ENCODE data around the gene KAZN. TPM values are rescaled to one million over a fixed set of nuclear protein-coding genes. Genes with fewer than 3 reads are reported as not detected.

KAZN gene
- polyA plus RNA-seq, 1 donor (not counting 4 experiments of a cell fraction or from before 2014, with no cell fraction given): 5.9 TPM

DNA sequence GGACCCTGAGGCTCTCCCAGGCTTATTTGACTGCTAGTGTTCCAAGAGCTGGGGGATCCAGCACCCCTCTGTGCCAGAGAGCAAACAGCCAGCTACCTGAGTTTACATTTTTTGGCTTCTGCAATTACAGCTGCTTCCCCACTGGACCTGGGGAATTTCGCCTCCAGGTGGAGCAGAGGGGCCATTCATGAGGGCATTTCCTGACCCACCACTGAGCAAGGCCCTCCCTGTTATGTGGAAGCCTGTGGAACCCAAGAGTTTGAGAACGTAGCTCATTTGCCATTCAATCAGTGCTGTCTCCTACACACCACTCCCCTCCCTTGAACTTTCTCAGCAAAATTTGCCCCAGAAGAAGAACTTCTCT lies 512.4 kb downstream of the KAZN start:
- no peak overlapping the region for H3K4me3 ChIP-seq (ENCODE audit: control insufficient read depth in 2 of 3, extremely low read depth in 1 of 3, insufficient read depth in 2 of 3, low read depth in 1 of 3, low read length in 3 of 3)
- H4K20me1 ChIP-seq (ENCODE audit: control insufficient read depth, extremely low read depth, insufficient read depth, low read length): no peaks in the 10 kb centered on the region
- FAIRE-seq: no peak
- H3K9me1 ChIP-seq (ENCODE audit: control insufficient read depth, extremely low read depth, insufficient read depth, low read length): no peaks in the 10 kb centered on the region
- no peak for DNase-seq (ENCODE audit: low read depth, low spot score)
- H3K27me3 ChIP-seq (ENCODE audit: control insufficient read depth, extremely low read depth, insufficient read depth, low read length): no peaks in the 10 kb centered on the region
- H2AFZ ChIP-seq (ENCODE audit: control insufficient read depth, low read length): no peak overlapping the region
- H3K36me3 ChIP-seq (ENCODE audit: control insufficient read depth in 2 of 2, extremely low read depth in 1 of 2, insufficient read depth in 2 of 2, low read length in 2 of 2): no peaks in the 10 kb centered on the region
- H3K4me2 ChIP-seq (ENCODE audit: control insufficient read depth, extremely low read depth, insufficient read depth, low read depth, low read length): no peak overlapping the region
- H3K4me1 ChIP-seq (ENCODE audit: control insufficient read depth, extremely low read depth, insufficient read depth, low read length): no peaks in the 10 kb centered on the region
- TF ChIP-seq, protein P1, sequence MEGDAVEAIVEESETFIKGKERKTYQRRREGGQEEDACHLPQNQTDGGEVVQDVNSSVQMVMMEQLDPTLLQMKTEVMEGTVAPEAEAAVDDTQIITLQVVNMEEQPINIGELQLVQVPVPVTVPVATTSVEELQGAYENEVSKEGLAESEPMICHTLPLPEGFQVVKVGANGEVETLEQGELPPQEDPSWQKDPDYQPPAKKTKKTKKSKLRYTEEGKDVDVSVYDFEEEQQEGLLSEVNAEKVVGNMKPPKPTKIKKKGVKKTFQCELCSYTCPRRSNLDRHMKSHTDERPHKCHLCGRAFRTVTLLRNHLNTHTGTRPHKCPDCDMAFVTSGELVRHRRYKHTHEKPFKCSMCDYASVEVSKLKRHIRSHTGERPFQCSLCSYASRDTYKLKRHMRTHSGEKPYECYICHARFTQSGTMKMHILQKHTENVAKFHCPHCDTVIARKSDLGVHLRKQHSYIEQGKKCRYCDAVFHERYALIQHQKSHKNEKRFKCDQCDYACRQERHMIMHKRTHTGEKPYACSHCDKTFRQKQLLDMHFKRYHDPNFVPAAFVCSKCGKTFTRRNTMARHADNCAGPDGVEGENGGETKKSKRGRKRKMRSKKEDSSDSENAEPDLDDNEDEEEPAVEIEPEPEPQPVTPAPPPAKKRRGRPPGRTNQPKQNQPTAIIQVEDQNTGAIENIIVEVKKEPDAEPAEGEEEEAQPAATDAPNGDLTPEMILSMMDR (optimal IDR thresholded peaks at IDR 0.05 in 1 of 3, IDR thresholded peaks at IDR 0.05 in 1 of 3, conservative IDR thresholded peaks at IDR 0.05 in 1 of 3; ENCODE audit: extremely low read depth in 1 of 3, insufficient read depth in 2 of 3, low read length in 3 of 3): no peak
- no peak for TF ChIP-seq EZH2 (IDR thresholded peaks at IDR 0.05; ENCODE audit: low read length)
- dilution Hi-C loops (cut with MboI; ENCODE audit: extremely low pct_ligation_motif_present, low sequenced_read_pairs): no loop called here
- H3K9me3 ChIP-seq (ENCODE audit: control insufficient read depth, low read depth, low read length): no peaks in the 10 kb centered on the region
- H3K79me2 ChIP-seq (ENCODE audit: control insufficient read depth, insufficient read depth, low read length): no peaks in the 10 kb centered on the region
- no peak overlapping the region for H3K9ac ChIP-seq (ENCODE audit: control insufficient read depth, extremely low read depth, insufficient read depth, low read length)
- no peak overlapping the region for H3K27ac ChIP-seq (ENCODE audit: control insufficient read depth, insufficient read depth, low read length)

- TF ChIP-seq, protein P1 (optimal IDR thresholded peaks at IDR 0.05 in 1 of 3, IDR thresholded peaks at IDR 0.05 in 1 of 3, conservative IDR thresholded peaks at IDR 0.05 in 1 of 3; ENCODE audit: extremely low read depth in 1 of 3, insufficient read depth in 2 of 3, low read length in 3 of 3): no peak
- TF ChIP-seq EZH2 (IDR thresholded peaks at IDR 0.05; ENCODE audit: low read length): no peak
- H3K4me2 ChIP-seq (ENCODE audit: control insufficient read depth, extremely low read depth, insufficient read depth, low read depth, low read length): no peak overlapping the region
- no peak overlapping the region for H3K9ac ChIP-seq (ENCODE audit: control insufficient read depth, extremely low read depth, insufficient read depth, low read length)
- H3K36me3 ChIP-seq (ENCODE audit: control insufficient read depth in 2 of 2, extremely low read depth in 1 of 2, insufficient read depth in 2 of 2, low read length in 2 of 2): no peaks in the 10 kb centered on the region
- H4K20me1 ChIP-seq (ENCODE audit: control insufficient read depth, extremely low read depth, insufficient read depth, low read length): no peaks in the 10 kb centered on the region
- FAIRE-seq (no peak), DNase-seq (ENCODE audit: low read depth, low spot score) (no peak)
- no peaks in the 10 kb centered on the region for H3K9me3 ChIP-seq (ENCODE audit: control insufficient read depth, low read depth, low read length)
- no peaks in the 10 kb centered on the region for H3K4me1 ChIP-seq (ENCODE audit: control insufficient read depth, extremely low read depth, insufficient read depth, low read length)
- dilution Hi-C loops (cut with MboI; ENCODE audit: extremely low pct_ligation_motif_present, low sequenced_read_pairs): no loop called here
- no peaks in the 10 kb centered on the region for H3K9me1 ChIP-seq (ENCODE audit: control insufficient read depth, extremely low read depth, insufficient read depth, low read length)
- H2AFZ ChIP-seq (ENCODE audit: control insufficient read depth, low read length): no peak overlapping the region
- H3K27me3 ChIP-seq (ENCODE audit: control insufficient read depth, extremely low read depth, insufficient read depth, low read length): peaks cover 3% of the 10 kb centered on the region
- no peak overlapping the region for H3K27ac ChIP-seq (ENCODE audit: control insufficient read depth, insufficient read depth, low read length)
- H3K79me2 ChIP-seq (ENCODE audit: control insufficient read depth, insufficient read depth, low read length): no peaks in the 10 kb centered on the region
- H3K4me3 ChIP-seq (ENCODE audit: control insufficient read depth in 2 of 3, extremely low read depth in 1 of 3, insufficient read depth in 2 of 3, low read depth in 1 of 3, low read length in 3 of 3): no peak overlapping the region
These were observed 514.7 kb downstream of the KAZN start for GRCh38 chr1:15113146-15113545.
